Lung (tissue), 12 donors: Measurements from ENCODE around the gene IFT43. TPM values are rescaled to one million over a fixed set of nuclear protein-coding genes. Genes with fewer than 3 reads are reported as not detected.

Source experiments
- ATAC-seq: fragments of 200-7000 bp; cut with Tn5 transposase; one replicate; pipeline ENCODE4 v1.9.1; 2020; ENCODE audit warnings: moderate number of reproducible peaks; ENCODE audit not compliant: insufficient read depth, low FRiP score
- DNase-seq, 3 donors: peaks; one replicate each; pipeline ENCODE4 v3.0.0-alpha.2; 2013 to 2017
- H3K27ac ChIP-seq, 2 donors: one replicate each; pipeline ENCODE4 v1.5.1; 2013; ENCODE audit warnings: mild to moderate bottlenecking in 2 of 2, moderate library complexity in 2 of 2, control low read depth in 1 of 2, inconsistent platforms in 1 of 2, low read depth in 1 of 2, low read length in 1 of 2
- H3K27me3 ChIP-seq, 3 donors: one replicate each; pipeline ENCODE4 v1.5.1; 2013; ENCODE audit warnings: low read length in 2 of 3; ENCODE audit not compliant: control insufficient read depth in 3 of 3, insufficient read depth in 3 of 3
- H3K36me3 ChIP-seq, 4 donors: one replicate each; pipeline ENCODE4 v1.5.1; 2013; ENCODE audit warnings: low read length in 4 of 4, mild to moderate bottlenecking in 1 of 4, moderate library complexity in 1 of 4; ENCODE audit not compliant: control insufficient read depth in 4 of 4, insufficient read depth in 4 of 4
- H3K4me1 ChIP-seq, 5 donors: one replicate each; pipeline ENCODE4 v1.5.1; 2013; ENCODE audit warnings: low read length in 5 of 5, mild to moderate bottlenecking in 2 of 5, moderate library complexity in 1 of 5; ENCODE audit not compliant: control insufficient read depth in 5 of 5, insufficient read depth in 5 of 5
- H3K4me3 ChIP-seq: one replicate; pipeline ENCODE4 v1.5.1; 2013; ENCODE audit warnings: mild to moderate bottlenecking, control low read depth, moderate library complexity
- H3K9ac ChIP-seq, 2 donors: one replicate each; pipeline ENCODE4 v1.5.1; 2013; ENCODE audit warnings: low read length in 2 of 2, control low read depth in 1 of 2; ENCODE audit not compliant: insufficient read depth in 1 of 2
- H3K9me3 ChIP-seq, 4 donors: one replicate each; pipeline ENCODE4 v1.5.1; 2013; ENCODE audit warnings: low read length in 3 of 4, mild to moderate bottlenecking in 1 of 4, moderate library complexity in 1 of 4; ENCODE audit not compliant: control insufficient read depth in 4 of 4, insufficient read depth in 3 of 4
- WGBS, 2 donors: extraction: QIAGEN DNeasy Blood & Tissue Kit; methylation state at CpG; one replicate each; pipeline ENCODE4 v1.1.7; 2013; 5-methylcytosine and 5-hydroxymethylcytosine counted together
- polyA plus RNA-seq, 2 donors: library from polyadenylated mRNA; stranded (reverse); fragments of 200-250 nt; gene quantifications; one replicate each; pipeline ENCODE4 v1.2.1, GENCODE V29; 2013
- total RNA-seq, 2 donors: library from RNA; depleted of rRNA in 1 of 2; stranded (reverse); fragments of >200 nt in 1 of 2; gene quantifications; one replicate each; pipeline ENCODE4 v1.2.1, GENCODE V29; 2014 to 2021
- TF ChIP-seq, protein P1 (sequence below): IDR thresholded peaks from 2 replicates; pipeline ENCODE4 v1.5.1; 2012; ENCODE audit warnings: mild to moderate bottlenecking; ENCODE audit errors: control extremely low read depth, extremely low read depth
- donor health status: control.
- donor health status: control.
- donor health status: Bipolar disorder and iron deficiency.
- donor health status: healthy.
- donor health status: DM: yes; HTN: yes; CAD: no.

IFT43 gene
- total and polyA plus RNA-seq, 4 donors = 35.4 to 51.6 (median 40.4) TPM

DNA sequence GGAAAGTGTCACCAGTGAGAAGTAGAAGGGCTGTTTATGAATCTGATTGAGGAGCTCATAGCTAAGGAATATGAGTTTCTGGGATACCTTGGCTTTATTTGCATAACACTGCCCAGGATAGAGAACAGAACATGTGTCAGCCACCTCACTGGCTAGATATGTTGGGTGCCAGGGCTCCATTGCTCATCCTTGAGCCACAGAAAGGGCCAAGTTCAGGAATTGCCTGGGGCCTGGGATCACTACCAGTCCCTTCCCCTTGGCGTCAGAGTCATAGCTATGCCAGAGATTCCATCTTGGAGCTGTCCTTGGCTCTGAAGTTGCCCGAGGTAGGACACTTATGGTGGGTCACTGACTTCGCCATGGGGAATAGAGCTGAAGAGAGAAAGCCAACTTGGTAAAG, 49.0 kb downstream of the IFT43 start:
- WGBS, 2 donors = 94 to 98% methylated on average over 3 of the region's 3 CpGs
- TF ChIP-seq, protein P1, sequence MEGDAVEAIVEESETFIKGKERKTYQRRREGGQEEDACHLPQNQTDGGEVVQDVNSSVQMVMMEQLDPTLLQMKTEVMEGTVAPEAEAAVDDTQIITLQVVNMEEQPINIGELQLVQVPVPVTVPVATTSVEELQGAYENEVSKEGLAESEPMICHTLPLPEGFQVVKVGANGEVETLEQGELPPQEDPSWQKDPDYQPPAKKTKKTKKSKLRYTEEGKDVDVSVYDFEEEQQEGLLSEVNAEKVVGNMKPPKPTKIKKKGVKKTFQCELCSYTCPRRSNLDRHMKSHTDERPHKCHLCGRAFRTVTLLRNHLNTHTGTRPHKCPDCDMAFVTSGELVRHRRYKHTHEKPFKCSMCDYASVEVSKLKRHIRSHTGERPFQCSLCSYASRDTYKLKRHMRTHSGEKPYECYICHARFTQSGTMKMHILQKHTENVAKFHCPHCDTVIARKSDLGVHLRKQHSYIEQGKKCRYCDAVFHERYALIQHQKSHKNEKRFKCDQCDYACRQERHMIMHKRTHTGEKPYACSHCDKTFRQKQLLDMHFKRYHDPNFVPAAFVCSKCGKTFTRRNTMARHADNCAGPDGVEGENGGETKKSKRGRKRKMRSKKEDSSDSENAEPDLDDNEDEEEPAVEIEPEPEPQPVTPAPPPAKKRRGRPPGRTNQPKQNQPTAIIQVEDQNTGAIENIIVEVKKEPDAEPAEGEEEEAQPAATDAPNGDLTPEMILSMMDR = no peak

DNA sequence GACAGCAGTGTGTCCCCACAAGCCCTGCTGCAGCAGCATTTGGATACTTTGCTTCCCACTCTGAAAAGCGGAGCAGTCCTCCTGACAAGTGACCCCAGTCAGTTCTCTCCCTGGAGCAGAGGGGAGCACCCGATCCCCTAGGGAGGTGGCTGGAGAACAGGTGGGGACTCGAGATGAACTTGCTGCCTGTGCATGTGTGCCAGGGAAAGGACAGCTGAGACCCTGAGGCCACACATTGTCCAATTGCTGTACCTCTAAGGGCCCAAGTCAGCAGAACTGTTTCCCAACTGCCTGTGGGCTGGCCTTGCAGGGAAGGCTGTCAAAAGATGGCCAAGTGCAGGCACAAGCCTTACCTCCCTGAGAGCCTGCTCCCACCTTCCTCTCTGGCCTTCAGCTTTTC, 55.1 kb downstream of the IFT43 start:
- ATAC-seq (no peak), DNase-seq (no peak)
- no peaks in the 10 kb centered on the region for H3K27me3 ChIP-seq
- TF ChIP-seq, protein P1 = no peak
- peaks cover 0 to 13% (median 6%) of the 10 kb centered on the region in 4 donors for H3K36me3 ChIP-seq
- H3K9ac ChIP-seq = no peak overlapping the region
- no peak overlapping the region for H3K27ac ChIP-seq
- no peaks in the 10 kb centered on the region for H3K9me3 ChIP-seq
- no peak overlapping the region for H3K4me3 ChIP-seq
- 97 to 98% methylated on average over 3 of the region's 3 CpGs for WGBS, 2 donors
- no peaks in the 10 kb centered on the region for H3K4me1 ChIP-seq

More for the DNA sequence above, 49.0 kb downstream of the IFT43 start:
- Histone ChIP-seq H3K4me3 (no peak overlapping the region), H3K9ac (no peak overlapping the region), H3K27ac (no peak overlapping the region), H3K4me1 (no peaks in the 10 kb centered on the region), H3K27me3 (no peaks in the 10 kb centered on the region), H3K9me3 (no peaks in the 10 kb centered on the region), H3K36me3 (peaks cover 0 to 28% (median 15%) of the 10 kb centered on the region in 4 donors)
- DNase-seq (no peak), ATAC-seq (no peak)

DNA sequence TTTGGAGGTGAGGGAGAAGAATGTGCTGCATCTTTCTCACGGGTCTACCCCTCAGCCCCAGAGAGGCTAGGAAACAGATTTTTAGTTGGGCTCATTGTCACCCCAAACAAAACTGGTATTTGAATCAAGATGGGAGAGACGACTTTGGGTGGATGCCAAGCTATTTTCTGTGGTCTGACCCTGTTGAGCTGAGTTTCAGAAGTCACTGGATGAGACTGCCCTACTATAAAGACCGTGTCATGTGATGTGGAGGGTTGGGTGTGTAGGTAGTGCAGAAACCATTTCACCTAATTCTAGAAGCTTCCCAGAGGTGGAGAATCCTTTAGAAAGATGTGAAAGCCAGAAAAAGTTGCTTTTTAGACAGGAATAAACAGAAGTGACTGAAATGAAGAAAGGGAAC, 60.2 kb downstream of the IFT43 start:
- Histone ChIP-seq H3K9me3 (no peaks in the 10 kb centered on the region), H3K4me3 (no peak overlapping the region), H3K27me3 (no peaks in the 10 kb centered on the region), H3K27ac (no peak overlapping the region), H3K4me1 (no peaks in the 10 kb centered on the region), H3K36me3 (peaks cover 0 to 7% (median 3%) of the 10 kb centered on the region in 4 donors), H3K9ac (no peak overlapping the region)
- TF ChIP-seq, protein P1 = no peak
- no peak for ATAC-seq
- WGBS, 2 donors = 75 to 84% methylated on average over 3 of the region's 3 CpGs
- DNase-seq = no peak

DNA sequence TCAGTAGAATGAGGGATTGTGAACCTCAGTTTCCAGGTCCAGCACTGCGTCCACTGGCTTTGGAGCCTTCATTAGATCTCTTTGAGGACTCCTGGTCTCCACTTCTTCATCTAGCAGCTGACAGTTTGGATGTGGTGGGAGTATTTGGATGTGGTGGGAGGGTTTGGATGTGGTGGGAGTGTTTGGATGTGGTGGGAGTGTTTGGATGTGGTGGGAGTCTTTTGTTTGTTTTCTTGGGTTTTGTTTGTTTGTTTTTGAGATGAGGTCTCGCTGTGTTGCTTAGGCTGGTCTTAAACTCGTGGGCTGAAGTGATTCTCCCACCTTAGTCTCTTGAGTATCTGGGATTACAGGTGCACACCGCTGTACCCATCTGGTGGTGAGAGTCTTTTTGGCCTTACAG, 64.7 kb downstream of the IFT43 start:
- no peak for ATAC-seq
- Histone ChIP-seq H3K9ac (no peak overlapping the region), H3K27me3 (no peaks in the 10 kb centered on the region), H3K4me1 (peaks cover 0 to 7% (median 5%) of the 10 kb centered on the region in 5 donors), H3K9me3 (no peaks in the 10 kb centered on the region), H3K36me3 (peaks cover 0 to 2% (median 0%) of the 10 kb centered on the region in 4 donors), H3K27ac (no peak overlapping the region), H3K4me3 (no peak overlapping the region)
- TF ChIP-seq, protein P1 = no peak
- WGBS, 2 donors = 88% methylated on average over 4 of the region's 4 CpGs
- DNase-seq = no peak
